Retina (tissue), 1 donor: ENCODE results near the gene NUP93.
"Not testable (repeated sequence)": the region's sequence is repeated elsewhere in the genome, so short reads cannot be mapped to it uniquely, and the experiment has no call there.

Experiments used
- DNase-seq: peaks from one replicate; pipeline ENCODE4 v3.0.0-alpha.2; 2016

NUP93 gene

GRCh38 chr16:56710181-56710737, 19.7 kb upstream of the NUP93 start:
- no peak for DNase-seq

- no peak for DNase-seq
Measured at GRCh38 chr16:56711862-56712261, 18.1 kb upstream of the NUP93 start.

GRCh38 chr16:56713794-56714193, 16.1 kb upstream of the NUP93 start:
- DNase-seq, result no peak

GRCh38 chr16:56715126-56715525, 14.8 kb upstream of the NUP93 start:
- DNase-seq, result no peak

GRCh38 chr16:56716761-56717160, 13.2 kb upstream of the NUP93 start:
- DNase-seq, result no peak

- not testable (repeated sequence) for DNase-seq
Measured at GRCh38 chr16:56717532-56717931, 12.4 kb upstream of the NUP93 start.

GRCh38 chr16:56722200-56722842, 7.6 kb upstream of the NUP93 start:
- no peak for DNase-seq

- DNase-seq, result no peak
Measured at GRCh38 chr16:56724191-56724590, 5.7 kb upstream of the NUP93 start.

- DNase-seq, result no peak
Measured at GRCh38 chr16:56726283-56726682, 3.6 kb upstream of the NUP93 start.

GRCh38 chr16:56726926-56727325, 3.0 kb upstream of the NUP93 start:
- no peak for DNase-seq

GRCh38 chr16:56728027-56728426, 1.9 kb upstream of the NUP93 start:
- DNase-seq, result no peak

- no peak for DNase-seq
Measured at GRCh38 chr16:56728980-56729734, 772 bp upstream of the NUP93 start.

- DNase-seq, result no peak
Measured at GRCh38 chr16:56732366-56732765, 2.4 kb downstream of the NUP93 start.

GRCh38 chr16:56732832-56733231, 2.9 kb downstream of the NUP93 start:
- DNase-seq, result no peak

- no peak for DNase-seq
Measured at GRCh38 chr16:56734429-56734828, 4.5 kb downstream of the NUP93 start.

GRCh38 chr16:56736476-56736875, 6.5 kb downstream of the NUP93 start:
- DNase-seq, result no peak

GRCh38 chr16:56737539-56737938, 7.6 kb downstream of the NUP93 start:
- no peak for DNase-seq

GRCh38 chr16:56738221-56738620, 8.3 kb downstream of the NUP93 start:
- DNase-seq, result no peak

- DNase-seq, result not testable (repeated sequence)
Measured at GRCh38 chr16:56739378-56739777, 9.4 kb downstream of the NUP93 start.

GRCh38 chr16:56741399-56741798, 11.5 kb downstream of the NUP93 start:
- DNase-seq, result no peak

- DNase-seq, result no peak
Measured at GRCh38 chr16:56742030-56742984, 12.4 kb downstream of the NUP93 start.

- no peak for DNase-seq
Measured at GRCh38 chr16:56743840-56744239, 13.9 kb downstream of the NUP93 start.

GRCh38 chr16:56744996-56745640, 15.2 kb downstream of the NUP93 start:
- no peak for DNase-seq
